PFSK-1 (cell line): ENCODE results near the gene MAST4.

ENCODE experiments used
- FOXP2 ChIP-seq: optimal IDR thresholded peaks from 2 replicates; pipeline ENCODE3; 2011; ENCODE audit warnings: borderline replicate concordance, control low read depth, inconsistent platforms; ENCODE audit not compliant: insufficient read depth; ENCODE audit errors: extremely low read length, extremely low read depth
- POLR2AphosphoS5 ChIP-seq: IDR thresholded peaks from 2 replicates; pipeline ENCODE4 v1.6.1; 2012; ENCODE audit warnings: low read depth, mild to moderate bottlenecking, control low read depth, low read length, moderate library complexity
- REST ChIP-seq, 2 experiments: IDR thresholded peaks; 2 replicates each; pipeline versions ENCODE4 v1.6.1 to v1.8.0; 2011 to 2012; ENCODE audit warnings: low read depth in 2 of 2, low read length in 2 of 2, control low read depth in 1 of 2, inconsistent platforms in 1 of 2, mild to moderate bottlenecking in 1 of 2, moderate library complexity in 1 of 2; ENCODE audit not compliant: insufficient read depth in 1 of 2
- SIN3A ChIP-seq: IDR thresholded peaks from 2 replicates; pipeline ENCODE4 v1.6.1; 2012; ENCODE audit warnings: mild to moderate bottlenecking, low read length, moderate library complexity, borderline replicate concordance; ENCODE audit not compliant: insufficient read depth
- TAF1 ChIP-seq: IDR thresholded peaks from 2 replicates; pipeline ENCODE4 v1.6.1; 2012; ENCODE audit warnings: low read length, control low read depth, borderline replicate concordance; ENCODE audit not compliant: insufficient read depth

MAST4 gene

GRCh38 chr5:66982056-66982387 is 385.8 kb downstream of the MAST4 start:
- TF ChIP-seq FOXP2: no peak
- TF ChIP-seq TAF1: no peak
- no peak for TF ChIP-seq REST (IDR thresholded peaks at IDR 0.05; ENCODE audit: insufficient read depth in 1 of 2, low read depth in 2 of 2, low read length in 2 of 2)
- no peak for TF ChIP-seq SIN3A
- no peak for TF ChIP-seq POLR2AphosphoS5

- TF ChIP-seq FOXP2 (no peak), POLR2AphosphoS5 (no peak), TAF1 (no peak), SIN3A (no peak), REST (IDR thresholded peaks at IDR 0.05; ENCODE audit: insufficient read depth in 1 of 2, low read depth in 2 of 2, low read length in 2 of 2) (no peak)
Observed at GRCh38 chr5:66982470-66982869, 386.3 kb downstream of the MAST4 start.

GRCh38 chr5:66985417-66985816 is 389.2 kb downstream of the MAST4 start:
- no peak for TF ChIP-seq TAF1
- no peak for TF ChIP-seq POLR2AphosphoS5
- no peak for TF ChIP-seq SIN3A
- no peak for TF ChIP-seq FOXP2
- no peak for TF ChIP-seq REST (IDR thresholded peaks at IDR 0.05; ENCODE audit: insufficient read depth in 1 of 2, low read depth in 2 of 2, low read length in 2 of 2)

- TF ChIP-seq SIN3A: no peak
- no peak for TF ChIP-seq TAF1
- TF ChIP-seq POLR2AphosphoS5: no peak
- TF ChIP-seq FOXP2: no peak
- TF ChIP-seq REST (IDR thresholded peaks at IDR 0.05; ENCODE audit: insufficient read depth in 1 of 2, low read depth in 2 of 2, low read length in 2 of 2): no peak
Observed at GRCh38 chr5:66986009-66986408, 389.8 kb downstream of the MAST4 start.

- no peak for TF ChIP-seq POLR2AphosphoS5
- no peak for TF ChIP-seq REST (IDR thresholded peaks at IDR 0.05; ENCODE audit: insufficient read depth in 1 of 2, low read depth in 2 of 2, low read length in 2 of 2)
- no peak for TF ChIP-seq FOXP2
- TF ChIP-seq TAF1: no peak
- no peak for TF ChIP-seq SIN3A
Observed at GRCh38 chr5:66986534-66986933, 390.3 kb downstream of the MAST4 start.
